ENCODE measurements around the gene CCDC59. TPM values are rescaled to one million over a fixed set of nuclear protein-coding genes. Genes with fewer than 3 reads are reported as not detected.

The CCDC59 gene
- total RNA-seq, 4 donors from 2014 or later = 37.2 to 91.8 (median 65.2) TPM

GRCh38 chr12:82357340-82357739 is 847 bp downstream of the CCDC59 start:
- intact Hi-C loops (cut with DNase I) = no loop called here
- H3K9me3 ChIP-seq = no peaks in the 10 kb centered on the region
- TF ChIP-seq POLR2A (IDR thresholded peaks at IDR 0.05) (no peak), CTCF (IDR thresholded peaks at IDR 0.05) (no peak)
- no peak for DNase-seq
- peaks cover 23 to 31% of the 10 kb centered on the region in 2 donors for H3K4me1 ChIP-seq
- H3K4me3 ChIP-seq (replicated peaks in 1 of 3) = peak overlapping the region in 2 of 3 donors; percentile 45 to 86
- no peaks in the 10 kb centered on the region for H3K27me3 ChIP-seq
- 44 to 45% methylated on average over 4 of the region's 4 CpGs for WGBS, 2 donors
- H3K36me3 ChIP-seq = peaks cover 18 to 31% of the 10 kb centered on the region in 2 donors
- peak overlapping the region in 2 of 3 donors; percentile 98 to 99 for H3K27ac ChIP-seq

GRCh38 chr12:82351390-82351789 is 6.8 kb downstream of the CCDC59 start:
- H3K4me3 ChIP-seq (replicated peaks in 1 of 3) = no peak overlapping the region
- intact Hi-C loops (cut with DNase I) = no loop called here
- H3K27ac ChIP-seq = no peak overlapping the region
- no peaks in the 10 kb centered on the region for H3K9me3 ChIP-seq
- DNase-seq = no peak
- TF ChIP-seq POLR2A (IDR thresholded peaks at IDR 0.05) = no peak
- no peak for TF ChIP-seq CTCF (IDR thresholded peaks at IDR 0.05)
- peaks cover 4 to 6% of the 10 kb centered on the region in 2 donors for H3K4me1 ChIP-seq
- peaks cover 31 to 38% of the 10 kb centered on the region in 2 donors for H3K36me3 ChIP-seq
- 87 to 88% methylated on average over 6 of the region's 6 CpGs for WGBS, 2 donors
- H3K27me3 ChIP-seq = no peaks in the 10 kb centered on the region

GRCh38 chr12:82350161-82350560 is 8.0 kb downstream of the CCDC59 start:
- intact Hi-C loops (cut with DNase I) = no loop called here
- no peaks in the 10 kb centered on the region for H3K27me3 ChIP-seq
- 98 to 99% methylated on average over 3 of the region's 3 CpGs for WGBS, 2 donors
- H3K36me3 ChIP-seq = peaks cover 31 to 37% of the 10 kb centered on the region in 2 donors
- no peaks in the 10 kb centered on the region for H3K9me3 ChIP-seq
- H3K4me1 ChIP-seq = no peaks in the 10 kb centered on the region
- H3K27ac ChIP-seq = no peak overlapping the region
- no peak for DNase-seq
- TF ChIP-seq POLR2A (IDR thresholded peaks at IDR 0.05) (no peak), CTCF (IDR thresholded peaks at IDR 0.05) (no peak)
- H3K4me3 ChIP-seq (replicated peaks in 1 of 3) = no peak overlapping the region

GRCh38 chr12:82329508-82329907 is 28.7 kb downstream of the CCDC59 start:
- WGBS, 2 donors = 21 to 33% methylated on average over 1 of the region's 1 CpG
- intact Hi-C loops (cut with DNase I) = loop anchor here (10.0 kb wide), 1 partner anchor 685 kb away; no protein-coding TSS in a partner anchor
- H3K4me3 ChIP-seq (replicated peaks in 1 of 3) = no peak overlapping the region
- H3K4me1 ChIP-seq = no peaks in the 10 kb centered on the region
- no peaks in the 10 kb centered on the region for H3K27me3 ChIP-seq
- TF ChIP-seq CTCF (IDR thresholded peaks at IDR 0.05) = no peak
- no peak for TF ChIP-seq POLR2A (IDR thresholded peaks at IDR 0.05)
- DNase-seq = no peak
- no peaks in the 10 kb centered on the region for H3K36me3 ChIP-seq
- no peak overlapping the region for H3K27ac ChIP-seq
- no peaks in the 10 kb centered on the region for H3K9me3 ChIP-seq

GRCh38 chr12:82327861-82328260 is 30.3 kb downstream of the CCDC59 start:
- H3K4me3 ChIP-seq (replicated peaks in 1 of 3) = no peak overlapping the region
- no peaks in the 10 kb centered on the region for H3K4me1 ChIP-seq
- H3K27ac ChIP-seq = no peak overlapping the region
- no peak for DNase-seq
- H3K9me3 ChIP-seq = no peaks in the 10 kb centered on the region
- TF ChIP-seq CTCF (IDR thresholded peaks at IDR 0.05) (no peak), POLR2A (IDR thresholded peaks at IDR 0.05) (no peak)
- no peaks in the 10 kb centered on the region for H3K27me3 ChIP-seq
- intact Hi-C loops (cut with DNase I) = loop anchor here (10.0 kb wide), 1 partner anchor 683 kb away; no protein-coding TSS in a partner anchor
- no peaks in the 10 kb centered on the region for H3K36me3 ChIP-seq
- 73 to 85% methylated on average over 1 of the region's 1 CpG for WGBS, 2 donors

All from thyroid gland (tissue), 4 donors.